SK-N-SH (cell line): ENCODE measurements around the gene USP6.

Source experiments
- EP300 ChIP-seq, 2 experiments: IDR thresholded peaks; 2 replicates each; pipeline versions ENCODE4 v1.4.0 to v1.6.1; 2012; ENCODE audit warnings: borderline replicate concordance in 1 of 2, low read depth in 1 of 2, low read length in 1 of 2
- GABPA ChIP-seq: IDR thresholded peaks from 2 replicates; pipeline ENCODE4 v1.4.0; 2012; ENCODE audit warnings: low read depth, mild to moderate bottlenecking
- NFIC ChIP-seq: IDR thresholded peaks from 2 replicates; pipeline ENCODE4 v1.4.0; 2012; ENCODE audit warnings: borderline replicate concordance
- TF ChIP-seq, protein P1 (sequence below): fragments of 200-600 bp; sonication (generic); IDR thresholded peaks from 2 replicates; pipeline ENCODE4 v1.6.1; 2017; ENCODE audit warnings: antibody characterized with exemption, mild to moderate bottlenecking, moderate library complexity
- TF ChIP-seq, protein P2 (sequence below): IDR thresholded peaks from 2 replicates; pipeline ENCODE4 v1.6.1; 2012; ENCODE audit warnings: mild to moderate bottlenecking, low read depth, low read length, moderate library complexity

DNA sequence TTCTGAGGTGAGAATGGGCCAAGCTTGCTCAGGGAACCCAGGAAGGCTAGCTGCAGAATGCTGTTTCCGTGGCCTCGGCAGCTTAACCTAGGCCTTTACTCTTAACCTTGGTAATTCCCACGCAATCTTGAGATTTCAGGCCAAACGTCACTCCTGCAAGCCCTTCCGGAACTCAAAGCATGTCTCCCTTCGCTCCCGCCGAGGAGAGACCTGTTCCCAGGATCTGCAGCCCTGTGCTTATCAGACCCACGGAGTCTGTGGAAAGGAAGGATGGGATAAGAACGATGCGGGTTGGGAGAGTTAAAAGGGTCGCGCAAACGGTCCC is 38.1 kb upstream of the USP6 start:
- TF ChIP-seq, protein P1, sequence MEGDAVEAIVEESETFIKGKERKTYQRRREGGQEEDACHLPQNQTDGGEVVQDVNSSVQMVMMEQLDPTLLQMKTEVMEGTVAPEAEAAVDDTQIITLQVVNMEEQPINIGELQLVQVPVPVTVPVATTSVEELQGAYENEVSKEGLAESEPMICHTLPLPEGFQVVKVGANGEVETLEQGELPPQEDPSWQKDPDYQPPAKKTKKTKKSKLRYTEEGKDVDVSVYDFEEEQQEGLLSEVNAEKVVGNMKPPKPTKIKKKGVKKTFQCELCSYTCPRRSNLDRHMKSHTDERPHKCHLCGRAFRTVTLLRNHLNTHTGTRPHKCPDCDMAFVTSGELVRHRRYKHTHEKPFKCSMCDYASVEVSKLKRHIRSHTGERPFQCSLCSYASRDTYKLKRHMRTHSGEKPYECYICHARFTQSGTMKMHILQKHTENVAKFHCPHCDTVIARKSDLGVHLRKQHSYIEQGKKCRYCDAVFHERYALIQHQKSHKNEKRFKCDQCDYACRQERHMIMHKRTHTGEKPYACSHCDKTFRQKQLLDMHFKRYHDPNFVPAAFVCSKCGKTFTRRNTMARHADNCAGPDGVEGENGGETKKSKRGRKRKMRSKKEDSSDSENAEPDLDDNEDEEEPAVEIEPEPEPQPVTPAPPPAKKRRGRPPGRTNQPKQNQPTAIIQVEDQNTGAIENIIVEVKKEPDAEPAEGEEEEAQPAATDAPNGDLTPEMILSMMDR: no peak
- TF ChIP-seq GABPA (no peak), EP300 (IDR thresholded peaks at IDR 0.05; ENCODE audit: borderline replicate concordance in 1 of 2, low read depth in 1 of 2, low read length in 1 of 2) (no peak), NFIC (no peak)
- TF ChIP-seq, protein P2, sequence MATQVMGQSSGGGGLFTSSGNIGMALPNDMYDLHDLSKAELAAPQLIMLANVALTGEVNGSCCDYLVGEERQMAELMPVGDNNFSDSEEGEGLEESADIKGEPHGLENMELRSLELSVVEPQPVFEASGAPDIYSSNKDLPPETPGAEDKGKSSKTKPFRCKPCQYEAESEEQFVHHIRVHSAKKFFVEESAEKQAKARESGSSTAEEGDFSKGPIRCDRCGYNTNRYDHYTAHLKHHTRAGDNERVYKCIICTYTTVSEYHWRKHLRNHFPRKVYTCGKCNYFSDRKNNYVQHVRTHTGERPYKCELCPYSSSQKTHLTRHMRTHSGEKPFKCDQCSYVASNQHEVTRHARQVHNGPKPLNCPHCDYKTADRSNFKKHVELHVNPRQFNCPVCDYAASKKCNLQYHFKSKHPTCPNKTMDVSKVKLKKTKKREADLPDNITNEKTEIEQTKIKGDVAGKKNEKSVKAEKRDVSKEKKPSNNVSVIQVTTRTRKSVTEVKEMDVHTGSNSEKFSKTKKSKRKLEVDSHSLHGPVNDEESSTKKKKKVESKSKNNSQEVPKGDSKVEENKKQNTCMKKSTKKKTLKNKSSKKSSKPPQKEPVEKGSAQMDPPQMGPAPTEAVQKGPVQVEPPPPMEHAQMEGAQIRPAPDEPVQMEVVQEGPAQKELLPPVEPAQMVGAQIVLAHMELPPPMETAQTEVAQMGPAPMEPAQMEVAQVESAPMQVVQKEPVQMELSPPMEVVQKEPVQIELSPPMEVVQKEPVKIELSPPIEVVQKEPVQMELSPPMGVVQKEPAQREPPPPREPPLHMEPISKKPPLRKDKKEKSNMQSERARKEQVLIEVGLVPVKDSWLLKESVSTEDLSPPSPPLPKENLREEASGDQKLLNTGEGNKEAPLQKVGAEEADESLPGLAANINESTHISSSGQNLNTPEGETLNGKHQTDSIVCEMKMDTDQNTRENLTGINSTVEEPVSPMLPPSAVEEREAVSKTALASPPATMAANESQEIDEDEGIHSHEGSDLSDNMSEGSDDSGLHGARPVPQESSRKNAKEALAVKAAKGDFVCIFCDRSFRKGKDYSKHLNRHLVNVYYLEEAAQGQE: no peak
